Stimulated activated CD8-positive, alpha-beta memory T cell treated with anti-CD3 and anti-CD28 coated beads, Interleukin-2, amount 100 ng/mL, for 1 hour (primary cell): ENCODE results near the gene TPP1.

Source experiments
- DNase-seq, 2 donors: peaks; one replicate each; pipeline ENCODE4 v3.0.0-alpha.2; 2020; ENCODE audit warnings: low read depth in 2 of 2

Gene TPP1

GRCh38 chr11:6587360-6587953, 31.8 kb downstream of the TPP1 start:
- DNase-seq: no peak

GRCh38 chr11:6586434-6587359, 32.5 kb downstream of the TPP1 start:
- no peak for DNase-seq

GRCh38 chr11:6584528-6584927, 34.7 kb downstream of the TPP1 start:
- no peak for DNase-seq

GRCh38 chr11:6583584-6583983, 35.6 kb downstream of the TPP1 start:
- DNase-seq: no peak

GRCh38 chr11:6579681-6580080, 39.5 kb downstream of the TPP1 start:
- no peak for DNase-seq

GRCh38 chr11:6578134-6578533, 41.1 kb downstream of the TPP1 start:
- no peak for DNase-seq

GRCh38 chr11:6576471-6577373, 42.5 kb downstream of the TPP1 start:
- no peak for DNase-seq

- DNase-seq: no peak
Measured at GRCh38 chr11:6574816-6575715, 44.2 kb downstream of the TPP1 start.

- DNase-seq: no peak
Measured at GRCh38 chr11:6572215-6572614, 47.0 kb downstream of the TPP1 start.

GRCh38 chr11:6571434-6572008, 47.7 kb downstream of the TPP1 start:
- DNase-seq: no peak

GRCh38 chr11:6570691-6571427, 48.4 kb downstream of the TPP1 start:
- no peak for DNase-seq

- DNase-seq: no peak
Measured at GRCh38 chr11:6569706-6570105, 49.5 kb downstream of the TPP1 start.

- no peak for DNase-seq
Measured at GRCh38 chr11:6568191-6568918, 50.9 kb downstream of the TPP1 start.

GRCh38 chr11:6567371-6567745, 51.9 kb downstream of the TPP1 start:
- no peak for DNase-seq

- DNase-seq: no peak
Measured at GRCh38 chr11:6566704-6567370, 52.4 kb downstream of the TPP1 start.

- DNase-seq: no peak
Measured at GRCh38 chr11:6565988-6566703, 53.1 kb downstream of the TPP1 start.

GRCh38 chr11:6565325-6565724, 53.9 kb downstream of the TPP1 start:
- no peak for DNase-seq

- no peak for DNase-seq
Measured at GRCh38 chr11:6563667-6564066, 55.6 kb downstream of the TPP1 start.
